ENCODE results near the gene C3orf52. TPM values are rescaled to one million over a fixed set of nuclear protein-coding genes. Genes with fewer than 3 reads are reported as not detected.

Gene C3orf52
- total RNA-seq, 1 experiment from 2014 or later, result 12.6 TPM

GRCh38 chr3:112085735-112086075 lies 484 bp upstream of the C3orf52 start:
- ChIA-PET POLR2A (no interaction called here), CTCF (no interaction called here)
- Histone ChIP-seq H3K4me3 (ENCODE audit: low read depth in 2 of 2, low read length in 2 of 2) (peak overlapping the region; percentile 73 to 77), H3K27me3 (ENCODE audit: control insufficient read depth, insufficient read depth, low read length) (no peaks in the 10 kb centered on the region), H3K9me3 (ENCODE audit: control insufficient read depth, insufficient read depth, low read depth, low read length) (no peaks in the 10 kb centered on the region), H3K27ac (ENCODE audit: low read length) (peak overlapping the region; percentile 88), H3K36me3 (ENCODE audit: control insufficient read depth, insufficient read depth, low read length) (no peaks in the 10 kb centered on the region), H3K4me1 (ENCODE audit: control insufficient read depth, insufficient read depth, low read length) (peaks cover 30% of the 10 kb centered on the region)
- no TSS peak for BruUV-seq (replicated peaks)
- no peak for TF ChIP-seq CTCF (IDR thresholded peaks at IDR 0.05)
- TF ChIP-seq SIN3A (IDR thresholded peaks at IDR 0.05; ENCODE audit: borderline replicate concordance, insufficient read depth, low read depth, low read length), result no peak
- TF ChIP-seq REST (IDR thresholded peaks at IDR 0.05; ENCODE audit: insufficient read depth in 1 of 2, low read depth in 2 of 2, low read length in 1 of 2), result no peak
- no peak for TF ChIP-seq POLR2AphosphoS5 (IDR thresholded peaks at IDR 0.05; ENCODE audit: low read depth, low read length)
- no peak for TF ChIP-seq TCF7L2 (IDR thresholded peaks at IDR 0.05; ENCODE audit: low read depth, low read length)
- no peak for DNase-seq (ENCODE audit: low read depth, low spot score)
- peak; percentile 37 for ATAC-seq
- in situ Hi-C loops (cut with HindIII; ENCODE audit: low pct_unique_long_range_greater_than_20kb, low sequenced_read_pairs) (no loop called here), intact Hi-C loops (cut with micrococcal nuclease; ENCODE audit: unreplicated experiment) (no loop called here)

GRCh38 chr3:112086875-112087524 lies 811 bp downstream of the C3orf52 start:
- no peaks in the 10 kb centered on the region for H3K27me3 ChIP-seq (ENCODE audit: control insufficient read depth, insufficient read depth, low read length)
- H3K4me1 ChIP-seq (ENCODE audit: control insufficient read depth, insufficient read depth, low read length), result peaks cover 39% of the 10 kb centered on the region
- intact Hi-C loops (cut with micrococcal nuclease; ENCODE audit: unreplicated experiment), result no loop called here
- POLR2A ChIA-PET, result no interaction called here
- DNase-seq (ENCODE audit: low read depth, low spot score), result no peak
- no peaks in the 10 kb centered on the region for H3K36me3 ChIP-seq (ENCODE audit: control insufficient read depth, insufficient read depth, low read length)
- TF ChIP-seq POLR2AphosphoS5 (IDR thresholded peaks at IDR 0.05; ENCODE audit: low read depth, low read length), result no peak
- TF ChIP-seq SIN3A (IDR thresholded peaks at IDR 0.05; ENCODE audit: borderline replicate concordance, insufficient read depth, low read depth, low read length), result no peak
- TF ChIP-seq TCF7L2 (IDR thresholded peaks at IDR 0.05; ENCODE audit: low read depth, low read length), result no peak
- TF ChIP-seq REST (IDR thresholded peaks at IDR 0.05; ENCODE audit: insufficient read depth in 1 of 2, low read depth in 2 of 2, low read length in 1 of 2), result no peak
- TF ChIP-seq CTCF (IDR thresholded peaks at IDR 0.05), result no peak
- H3K27ac ChIP-seq (ENCODE audit: low read length), result peak overlapping the region; percentile 88
- peak; percentile 18; the same call in 1 of the 2 replicates for ATAC-seq
- BruUV-seq (replicated peaks), result no TSS peak
- H3K9me3 ChIP-seq (ENCODE audit: control insufficient read depth, insufficient read depth, low read depth, low read length), result no peaks in the 10 kb centered on the region
- CTCF ChIA-PET, result interaction anchor here (0.7 kb wide), 1 partner anchor 25 kb away, joined by 4 read pairs; no protein-coding TSS in a partner anchor
- in situ Hi-C loops (cut with HindIII; ENCODE audit: low pct_unique_long_range_greater_than_20kb, low sequenced_read_pairs), result no loop called here
- peak overlapping the region; percentile 73 to 77 for H3K4me3 ChIP-seq (ENCODE audit: low read depth in 2 of 2, low read length in 2 of 2)

Data from Panc1 (cell line).